Endometrial microvascular endothelial cells (primary cell): Measurements from ENCODE around the gene ECE2. TPM values are rescaled to one million over a fixed set of nuclear protein-coding genes. Genes with fewer than 3 reads are reported as not detected.

Experiments used
- total RNA-seq: library from RNA; depleted of rRNA; stranded (reverse); fragments of >200 nt; gene quantifications from one replicate; pipeline ENCODE4 v1.2.3, GENCODE V29; 2015; ENCODE audit errors: inconsistent ontology term

Gene ECE2
- total RNA-seq, 1 donor from 2014 or later: not detected

Other genes starting within 250 kb of the ECE2 start
- not detected for gene HTR3D, start 244.3 kb upstream of the ECE2 start, total RNA-seq
- gene HTR3C, start 223.0 kb upstream of the ECE2 start, total RNA-seq: not detected
- gene HTR3E, start 179.0 kb upstream of the ECE2 start, total RNA-seq: not detected
- 45.3 TPM for gene EIF2B5, start 140.7 kb upstream of the ECE2 start, total RNA-seq
- gene DVL3, start 120.6 kb upstream of the ECE2 start, total RNA-seq: 27.2 TPM
- 418 TPM for gene AP2M1, start 101.2 kb upstream of the ECE2 start, total RNA-seq
- 68.2 TPM for gene ABCF3, start 89.8 kb upstream of the ECE2 start, total RNA-seq
- gene VWA5B2, start 46.4 kb upstream of the ECE2 start, total RNA-seq: not detected
- 68.4 TPM for gene ALG3, start 27.1 kb upstream of the ECE2 start, total RNA-seq
- 9.2 TPM for gene EEF1AKMT4, start 26.4 kb upstream of the ECE2 start, total RNA-seq
- not detected for gene CAMK2N2, start 14.5 kb upstream of the ECE2 start, total RNA-seq
- gene PSMD2, start 23.2 kb downstream of the ECE2 start, total RNA-seq: 897 TPM
- 611 TPM for gene EIF4G1, start 38.6 kb downstream of the ECE2 start, total RNA-seq
- gene FAM131A, start 61.6 kb downstream of the ECE2 start, total RNA-seq: 73.9 TPM
- 3.4 TPM for gene CLCN2, start 85.6 kb downstream of the ECE2 start, total RNA-seq
- 172 TPM for gene POLR2H, start 85.7 kb downstream of the ECE2 start, total RNA-seq
- gene THPO, start 102.2 kb downstream of the ECE2 start, total RNA-seq: not detected
- 0.09 TPM for gene CHRD, start 104.0 kb downstream of the ECE2 start, total RNA-seq